ENCODE data around the gene CCDC192. TPM values are rescaled to one million over a fixed set of nuclear protein-coding genes. Genes with fewer than 3 reads are reported as not detected.
"Not testable (repeated sequence)": the region's sequence is repeated elsewhere in the genome, so short reads cannot be mapped to it uniquely, and the experiment has no call there.

CCDC192 gene
- total and polyA plus RNA-seq, 10 of the 15 experiments (the other 5 are each of a cell fraction or from before 2014, with no cell fraction given), result 0.20 to 0.79 (median 0.32) TPM; not detected in 4

DNA sequence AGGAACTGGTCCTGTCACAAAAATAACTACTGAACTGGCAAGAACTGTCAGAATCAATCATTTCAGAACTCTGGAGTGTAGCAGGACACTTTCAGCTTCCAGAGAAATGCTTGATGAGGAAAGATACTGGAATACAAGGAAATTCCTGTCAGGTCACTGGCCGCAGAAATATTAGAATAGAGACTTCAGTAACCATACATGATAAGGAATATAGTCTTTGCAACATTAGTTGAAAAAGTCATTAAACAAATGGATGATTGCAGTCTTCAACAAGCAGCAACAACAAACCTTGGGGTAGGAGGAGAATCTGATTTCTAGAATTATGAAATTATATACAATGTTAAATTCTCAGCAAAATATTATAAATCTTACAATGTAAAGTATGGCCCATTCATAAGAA lies 88.2 kb downstream of the CCDC192 start (continued):
- TF ChIP-seq SMC3 (IDR thresholded peaks at IDR 0.05; ENCODE audit: borderline replicate concordance, low read length) (no peak), IKZF2 (IDR thresholded peaks at IDR 0.05) (no peak), DPF2 (IDR thresholded peaks at IDR 0.05) (no peak), NR2C1 (IDR thresholded peaks at IDR 0.05) (no peak)

GRCh38 chr5:127791908-127792307 lies 88.7 kb downstream of the CCDC192 start:
- in situ Hi-C loops (cut with MboI); H3K27ac ChIP-seq (ENCODE audit: control insufficient read depth, insufficient read depth); H2AFZ ChIP-seq (ENCODE audit: control insufficient read depth, low read depth, low read length); H4K20me1 ChIP-seq (ENCODE audit: control insufficient read depth, insufficient read depth); H3K79me2 ChIP-seq (ENCODE audit: control insufficient read depth, insufficient read depth, low read length); intact Hi-C loops (cut with micrococcal nuclease; ENCODE audit: unreplicated experiment); H3K9ac ChIP-seq (ENCODE audit: control insufficient read depth, insufficient read depth, low read length); H3K4me1 ChIP-seq (ENCODE audit: control insufficient read depth, insufficient read depth, low read length); BruUV-seq (replicated peaks); H3K4me2 ChIP-seq (ENCODE audit: control insufficient read depth, insufficient read depth); H3K27me3 ChIP-seq (replicated peaks in 1 of 2; ENCODE audit: control insufficient read depth in 2 of 2, insufficient read depth in 2 of 2, low read length in 1 of 2); POLR2A ChIA-PET; CTCF ChIA-PET; FAIRE-seq; H3K36me3 ChIP-seq (ENCODE audit: control insufficient read depth in 2 of 2, insufficient read depth in 2 of 2, low read length in 1 of 2); ATAC-seq; H3K4me3 ChIP-seq; RAD21 ChIA-PET (ENCODE audit: unreplicated experiment); DNase-seq (ENCODE audit: low read depth, low spot score); H3K9me3 ChIP-seq (replicated peaks; ENCODE audit: control insufficient read depth, insufficient read depth, low read length): not testable (repeated sequence)
- 3% methylated on average over 2 of the region's 2 CpGs for WGBS (ENCODE audit: insufficient coverage, insufficient replicate concordance, low lambda C conversion rate, missing lambda C conversion rate)
- SMC1A ChIA-PET (ENCODE audit: uncharacterized antibody, unreplicated experiment), result interaction anchor here (0.9 to 3.2 kb wide), 2 partner anchors 14 to 30 kb away, joined by 3 to 15 read pairs; no protein-coding TSS in a partner anchor

GRCh38 chr5:127793052-127793451 lies 89.9 kb downstream of the CCDC192 start:
- Histone ChIP-seq H4K20me1 (ENCODE audit: control insufficient read depth, insufficient read depth) (no peaks in the 10 kb centered on the region), H3K79me2 (ENCODE audit: control insufficient read depth, insufficient read depth, low read length) (no peaks in the 10 kb centered on the region), H3K4me3 (no peak overlapping the region), H3K4me2 (ENCODE audit: control insufficient read depth, insufficient read depth) (no peak overlapping the region), H3K9ac (ENCODE audit: control insufficient read depth, insufficient read depth, low read length) (no peak overlapping the region), H3K36me3 (ENCODE audit: control insufficient read depth in 2 of 2, insufficient read depth in 2 of 2, low read length in 1 of 2) (no peaks in the 10 kb centered on the region), H3K4me1 (ENCODE audit: control insufficient read depth, insufficient read depth, low read length) (no peaks in the 10 kb centered on the region), H3K27me3 (replicated peaks in 1 of 2; ENCODE audit: control insufficient read depth in 2 of 2, insufficient read depth in 2 of 2, low read length in 1 of 2) (no peaks in the 10 kb centered on the region), H2AFZ (ENCODE audit: control insufficient read depth, low read depth, low read length) (no peak overlapping the region), H3K9me3 (replicated peaks; ENCODE audit: control insufficient read depth, insufficient read depth, low read length) (no peaks in the 10 kb centered on the region), H3K27ac (ENCODE audit: control insufficient read depth, insufficient read depth) (no peak overlapping the region)
- in situ Hi-C loops (cut with MboI) (no loop called here), intact Hi-C loops (cut with micrococcal nuclease; ENCODE audit: unreplicated experiment) (no loop called here)
- ATAC-seq, result no peak
- ChIA-PET CTCF (no interaction called here), SMC1A (ENCODE audit: uncharacterized antibody, unreplicated experiment) (interaction anchor here (1.1 to 3.2 kb wide), 3 partner anchors 13 to 21 kb away, joined by 3 to 15 read pairs (median 8); no protein-coding TSS in a partner anchor), POLR2A (no interaction called here), RAD21 (ENCODE audit: unreplicated experiment) (no interaction called here)
- no TSS peak for BruUV-seq (replicated peaks)
- no peak for DNase-seq (ENCODE audit: low read depth, low spot score)
- no peak for FAIRE-seq
- TF ChIP-seq, protein P1, sequence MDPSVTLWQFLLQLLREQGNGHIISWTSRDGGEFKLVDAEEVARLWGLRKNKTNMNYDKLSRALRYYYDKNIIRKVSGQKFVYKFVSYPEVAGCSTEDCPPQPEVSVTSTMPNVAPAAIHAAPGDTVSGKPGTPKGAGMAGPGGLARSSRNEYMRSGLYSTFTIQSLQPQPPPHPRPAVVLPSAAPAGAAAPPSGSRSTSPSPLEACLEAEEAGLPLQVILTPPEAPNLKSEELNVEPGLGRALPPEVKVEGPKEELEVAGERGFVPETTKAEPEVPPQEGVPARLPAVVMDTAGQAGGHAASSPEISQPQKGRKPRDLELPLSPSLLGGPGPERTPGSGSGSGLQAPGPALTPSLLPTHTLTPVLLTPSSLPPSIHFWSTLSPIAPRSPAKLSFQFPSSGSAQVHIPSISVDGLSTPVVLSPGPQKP (IDR thresholded peaks at IDR 0.05; ENCODE audit: low read depth, low read length), result no peak
- TF ChIP-seq, protein P2, sequence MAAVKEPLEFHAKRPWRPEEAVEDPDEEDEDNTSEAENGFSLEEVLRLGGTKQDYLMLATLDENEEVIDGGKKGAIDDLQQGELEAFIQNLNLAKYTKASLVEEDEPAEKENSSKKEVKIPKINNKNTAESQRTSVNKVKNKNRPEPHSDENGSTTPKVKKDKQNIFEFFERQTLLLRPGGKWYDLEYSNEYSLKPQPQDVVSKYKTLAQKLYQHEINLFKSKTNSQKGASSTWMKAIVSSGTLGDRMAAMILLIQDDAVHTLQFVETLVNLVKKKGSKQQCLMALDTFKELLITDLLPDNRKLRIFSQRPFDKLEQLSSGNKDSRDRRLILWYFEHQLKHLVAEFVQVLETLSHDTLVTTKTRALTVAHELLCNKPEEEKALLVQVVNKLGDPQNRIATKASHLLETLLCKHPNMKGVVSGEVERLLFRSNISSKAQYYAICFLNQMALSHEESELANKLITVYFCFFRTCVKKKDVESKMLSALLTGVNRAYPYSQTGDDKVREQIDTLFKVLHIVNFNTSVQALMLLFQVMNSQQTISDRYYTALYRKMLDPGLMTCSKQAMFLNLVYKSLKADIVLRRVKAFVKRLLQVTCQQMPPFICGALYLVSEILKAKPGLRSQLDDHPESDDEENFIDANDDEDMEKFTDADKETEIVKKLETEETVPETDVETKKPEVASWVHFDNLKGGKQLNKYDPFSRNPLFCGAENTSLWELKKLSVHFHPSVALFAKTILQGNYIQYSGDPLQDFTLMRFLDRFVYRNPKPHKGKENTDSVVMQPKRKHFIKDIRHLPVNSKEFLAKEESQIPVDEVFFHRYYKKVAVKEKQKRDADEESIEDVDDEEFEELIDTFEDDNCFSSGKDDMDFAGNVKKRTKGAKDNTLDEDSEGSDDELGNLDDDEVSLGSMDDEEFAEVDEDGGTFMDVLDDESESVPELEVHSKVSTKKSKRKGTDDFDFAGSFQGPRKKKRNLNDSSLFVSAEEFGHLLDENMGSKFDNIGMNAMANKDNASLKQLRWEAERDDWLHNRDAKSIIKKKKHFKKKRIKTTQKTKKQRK (IDR thresholded peaks at IDR 0.05; ENCODE audit: low read depth, low read length), result no peak
- no peak for TF ChIP-seq MEF2B (IDR thresholded peaks at IDR 0.05; ENCODE audit: partially characterized antibody, poor library complexity, severe bottlenecking)
- no peak for TF ChIP-seq SP1 (IDR thresholded peaks at IDR 0.05; ENCODE audit: low read depth, low read length)
- no peak for TF ChIP-seq ZBED1 (IDR thresholded peaks at IDR 0.05; ENCODE audit: borderline replicate concordance)
- TF ChIP-seq POLR2A (IDR thresholded peaks at IDR 0.05; ENCODE audit: low read depth, low read length), result no peak
- TF ChIP-seq SMARCA5 (IDR thresholded peaks at IDR 0.05), result no peak
- no peak for TF ChIP-seq FOS (IDR thresholded peaks at IDR 0.05; ENCODE audit: borderline replicate concordance, extremely low read depth, insufficient read length)
- TF ChIP-seq SMAD5 (IDR thresholded peaks at IDR 0.05; ENCODE audit: low read depth), result no peak
- no peak for TF ChIP-seq KDM1A (IDR thresholded peaks at IDR 0.05; ENCODE audit: borderline replicate concordance)
- TF ChIP-seq SRF (IDR thresholded peaks at IDR 0.05; ENCODE audit: low read depth in 2 of 2, low read length in 2 of 2), result no peak

All from GM12878 (cell line).